Endothelial cell of umbilical vein (primary cell): ENCODE data around the gene PIKFYVE. TPM values are rescaled to one million over a fixed set of nuclear protein-coding genes. Genes with fewer than 3 reads are reported as not detected.

ENCODE experiments used
- BruUV-seq: library from RNA; stranded (reverse); fragments of 400-500 nt; replicated peaks from 2 replicates; lab custom pipeline; 2021; lab: Mats Ljungman, UMichigan
- CTCF ChIA-PET: fragments of 300-600, 350-600 bp; sonication (Branson Sonifier 250); formaldehyde crosslinking; loops from one replicate; lab custom pipeline; 2021; ENCODE audit warnings: antibody characterized with exemption, inconsistent platforms; lab: Charles Lee
- POLR2A ChIA-PET: fragments of 300-600, 350-600 bp; sonication (Branson Sonifier 250); formaldehyde crosslinking; loops from one replicate; lab custom pipeline; 2021; ENCODE audit warnings: antibody characterized with exemption, inconsistent platforms; lab: Charles Lee
- DNase-seq: peaks from one replicate; pipeline ENCODE4 v3.0.0-alpha.2; 2011; ENCODE audit warnings: low read depth, low spot score
- FAIRE-seq: peaks from 2 replicates; lab custom pipeline; 2011; peaks lifted over from hg19 to GRCh38; lab: Jason Lieb, UNC
- H2AFZ ChIP-seq: 2 replicates; pipeline ENCODE4 v1.6.0; 2012; ENCODE audit warnings: low read depth, low read length, control low read depth, inconsistent platforms
- H3K27ac ChIP-seq: 2 replicates; pipeline ENCODE4 v1.5.1; 2011; ENCODE audit warnings: low read depth, mild to moderate bottlenecking, control low read depth, low read length, moderate library complexity; ENCODE audit not compliant: insufficient read depth
- H3K27me3 ChIP-seq, 2 experiments: 2 replicates each; pipeline versions ENCODE4 v1.6.0 to v1.6.1; 2011; ENCODE audit warnings: low read length in 2 of 2, mixed read lengths in 1 of 2; ENCODE audit not compliant: control insufficient read depth in 2 of 2, insufficient read depth in 2 of 2
- H3K36me3 ChIP-seq, 2 experiments: 2 replicates in 1 of 2; 3 replicates in 1 of 2; pipeline ENCODE4 v1.5.1; 2011; ENCODE audit warnings: low read length in 2 of 2, mild to moderate bottlenecking in 1 of 2, moderate library complexity in 1 of 2; ENCODE audit not compliant: control insufficient read depth in 2 of 2, insufficient read depth in 2 of 2; ENCODE audit errors: extremely low read depth in 1 of 2
- H3K4me1 ChIP-seq: 3 replicates; pipeline ENCODE4 v1.5.1; 2011; ENCODE audit warnings: mild to moderate bottlenecking, low read length; ENCODE audit not compliant: control insufficient read depth, insufficient read depth; ENCODE audit errors: extremely low read depth
- H3K4me2 ChIP-seq: 2 replicates; pipeline ENCODE4 v1.6.1; 2011; ENCODE audit warnings: low read length, control low read depth, mixed read lengths; ENCODE audit not compliant: insufficient read depth
- H3K4me3 ChIP-seq, 3 experiments: fragments of 200-600 bp in 1 of 3; sonication (generic), shearing (Covaris generic) in 1 of 3; replicated peaks in 1 of 3; 2 replicates each; pipeline ENCODE4 v1.5.1; 2011 to 2016; ENCODE audit warnings: control low read depth in 3 of 3, low read length in 3 of 3, mild to moderate bottlenecking in 2 of 3, inconsistent platforms in 1 of 3, low read depth in 1 of 3, moderate library complexity in 1 of 3; ENCODE audit not compliant: insufficient read depth in 1 of 3
- H3K79me2 ChIP-seq: 2 replicates; pipeline ENCODE4 v1.6.0; 2012; ENCODE audit warnings: low read length, inconsistent platforms; ENCODE audit not compliant: control insufficient read depth, insufficient read depth
- H3K9ac ChIP-seq: replicated peaks from 2 replicates; pipeline ENCODE3; 2011; ENCODE audit warnings: low read length, control low read depth; ENCODE audit not compliant: insufficient read depth; ENCODE audit errors: extremely low read depth
- H3K9me1 ChIP-seq: replicated peaks from 3 replicates; pipeline ENCODE4 v1.6.0; 2011; ENCODE audit warnings: mild to moderate bottlenecking, low read length; ENCODE audit not compliant: control insufficient read depth, insufficient read depth; ENCODE audit errors: extremely low read depth
- H3K9me3 ChIP-seq: replicated peaks from 2 replicates; pipeline ENCODE4 v1.5.1; 2012; ENCODE audit warnings: low read length, inconsistent platforms; ENCODE audit not compliant: control insufficient read depth, insufficient read depth
- H4K20me1 ChIP-seq: replicated peaks from 2 replicates; pipeline ENCODE3; 2011; ENCODE audit warnings: mild to moderate bottlenecking, low read length; ENCODE audit not compliant: control insufficient read depth, insufficient read depth; ENCODE audit errors: extremely low read depth
- EZH2 ChIP-seq: IDR thresholded peaks from 2 replicates; pipeline ENCODE4 v1.6.1; 2012; ENCODE audit warnings: borderline replicate concordance, low read depth, mild to moderate bottlenecking, moderate library complexity, low read length, inconsistent platforms; ENCODE audit not compliant: severe bottlenecking
- FOS ChIP-seq: IDR thresholded peaks from 2 replicates; pipeline ENCODE4 v1.6.1; 2011; ENCODE audit warnings: mild to moderate bottlenecking, low read length, moderate library complexity, borderline replicate concordance; ENCODE audit not compliant: insufficient read depth
- GATA2 ChIP-seq: IDR thresholded peaks from 2 replicates; pipeline ENCODE4 v1.7.0; 2011; ENCODE audit warnings: low read depth, mild to moderate bottlenecking, moderate library complexity, mixed read lengths, low read length; ENCODE audit not compliant: insufficient read length, insufficient read depth
- JUN ChIP-seq: IDR thresholded peaks from 2 replicates; pipeline ENCODE4 v1.6.1; 2011; ENCODE audit warnings: borderline replicate concordance, low read depth; ENCODE audit not compliant: insufficient read length, insufficient read depth
- MAX ChIP-seq: IDR thresholded peaks from 2 replicates; pipeline ENCODE4 v1.6.1; 2011; ENCODE audit not compliant: insufficient read depth, insufficient read length
- MYC ChIP-seq: IDR thresholded peaks from one replicate; pipeline ENCODE4 v1.6.1; 2011; ENCODE audit warnings: mild to moderate bottlenecking, low read depth, low read length
- POLR2A ChIP-seq: IDR thresholded peaks from 2 replicates; pipeline ENCODE4 v1.6.1; 2012; ENCODE audit warnings: low read depth, mild to moderate bottlenecking, control low read depth, low read length
- POLR2AphosphoS5 ChIP-seq: IDR thresholded peaks from 2 replicates; pipeline ENCODE4 v1.6.1; 2012; ENCODE audit warnings: low read depth, mild to moderate bottlenecking, control low read depth, low read length, moderate library complexity; ENCODE audit not compliant: insufficient read depth
- dilution Hi-C: fragments of 300-500 bp; cut with MboI; formaldehyde crosslinking; loops from one replicate; pipeline ENCODE4 v1.15.0; 2019; ENCODE audit warnings: low sequenced_read_pairs; ENCODE audit not compliant: extremely low pct_ligation_motif_present
- intact Hi-C: fragments of 100-400 bp; cut with micrococcal nuclease; formaldehyde crosslinking; loops from one replicate; pipeline ENCODE4 v1.10.0; 2022
- polyA plus RNA-seq, 4 experiments: library from polyadenylated mRNA; depleted of rRNA in 3 of 4; stranded (reverse) in 3 of 4; unstranded in 1 of 4; fragments of >200 nt; gene quantifications; 2 replicates each; pipeline versions ENCODE4 v1.2.1 to v1.2.3, GENCODE V29; 2011 to 2012; ENCODE audit warnings: missing spikeins in 1 of 4
- total RNA-seq: library from RNA; stranded (reverse); gene quantifications from 2 replicates; pipeline ENCODE4 v1.2.3, GENCODE V29; 2021
- TF ChIP-seq, protein P1 (sequence below), 2 donors: IDR thresholded peaks; 1 replicate in 1 of 2; 2 replicates in 1 of 2; pipeline ENCODE4 v1.5.1; 2011; ENCODE audit warnings: low read length in 2 of 2, mild to moderate bottlenecking in 2 of 2, moderate library complexity in 2 of 2, control low read depth in 1 of 2, inconsistent platforms in 1 of 2, low read depth in 1 of 2; ENCODE audit not compliant: insufficient read depth in 1 of 2; ENCODE audit errors: extremely low read depth in 1 of 2

The PIKFYVE gene
- total and polyA plus RNA-seq, 2 donors (not counting 3 experiments of a cell fraction or from before 2014, with no cell fraction given), result 9.0 to 28.2 TPM

GRCh38 chr2:208300847-208301618 is 35.0 kb downstream of the PIKFYVE start:
- dilution Hi-C loops (no loop called here), intact Hi-C loops (no loop called here)
- BruUV-seq, result no TSS peak
- Histone ChIP-seq H3K27me3 (no peaks in the 10 kb centered on the region), H3K79me2 (no peaks in the 10 kb centered on the region), H3K4me3 (no peak overlapping the region), H4K20me1 (no peaks in the 10 kb centered on the region), H2AFZ (no peak overlapping the region), H3K4me2 (no peak overlapping the region), H3K4me1 (no peaks in the 10 kb centered on the region), H3K9ac (no peak overlapping the region), H3K9me3 (no peaks in the 10 kb centered on the region), H3K9me1 (no peaks in the 10 kb centered on the region), H3K36me3 (peaks cover 11 to 23% of the 10 kb centered on the region in 2 experiments), H3K27ac (no peak overlapping the region)
- DNase-seq, result no peak
- no peak for FAIRE-seq
- ChIA-PET POLR2A (no interaction called here), CTCF (interaction anchor here (1.7 kb wide), 1 partner anchor 17 kb away, joined by 3 read pairs; no protein-coding TSS in a partner anchor)
- no peak for TF ChIP-seq MYC
- no peak for TF ChIP-seq POLR2A
- no peak for TF ChIP-seq GATA2

GRCh38 chr2:208304157-208304556 is 38.1 kb downstream of the PIKFYVE start:
- intact Hi-C loops (no loop called here), dilution Hi-C loops (no loop called here)
- Histone ChIP-seq H3K36me3 (peaks cover 11 to 17% of the 10 kb centered on the region in 2 experiments), H3K4me2 (no peak overlapping the region), H3K27me3 (no peaks in the 10 kb centered on the region), H3K9me1 (no peaks in the 10 kb centered on the region), H3K4me1 (no peaks in the 10 kb centered on the region), H3K79me2 (no peaks in the 10 kb centered on the region), H3K9ac (no peak overlapping the region), H3K27ac (no peak overlapping the region), H4K20me1 (no peaks in the 10 kb centered on the region), H2AFZ (no peak overlapping the region), H3K4me3 (no peak overlapping the region), H3K9me3 (no peaks in the 10 kb centered on the region)
- no TSS peak for BruUV-seq
- FAIRE-seq, result no peak
- no peak for TF ChIP-seq POLR2AphosphoS5
- TF ChIP-seq FOS, result no peak
- TF ChIP-seq GATA2, result no peak
- TF ChIP-seq JUN, result no peak
- no peak for TF ChIP-seq MAX
- TF ChIP-seq POLR2A, result no peak
- TF ChIP-seq EZH2, result no peak
- no peak for TF ChIP-seq MYC
- TF ChIP-seq, protein P1, sequence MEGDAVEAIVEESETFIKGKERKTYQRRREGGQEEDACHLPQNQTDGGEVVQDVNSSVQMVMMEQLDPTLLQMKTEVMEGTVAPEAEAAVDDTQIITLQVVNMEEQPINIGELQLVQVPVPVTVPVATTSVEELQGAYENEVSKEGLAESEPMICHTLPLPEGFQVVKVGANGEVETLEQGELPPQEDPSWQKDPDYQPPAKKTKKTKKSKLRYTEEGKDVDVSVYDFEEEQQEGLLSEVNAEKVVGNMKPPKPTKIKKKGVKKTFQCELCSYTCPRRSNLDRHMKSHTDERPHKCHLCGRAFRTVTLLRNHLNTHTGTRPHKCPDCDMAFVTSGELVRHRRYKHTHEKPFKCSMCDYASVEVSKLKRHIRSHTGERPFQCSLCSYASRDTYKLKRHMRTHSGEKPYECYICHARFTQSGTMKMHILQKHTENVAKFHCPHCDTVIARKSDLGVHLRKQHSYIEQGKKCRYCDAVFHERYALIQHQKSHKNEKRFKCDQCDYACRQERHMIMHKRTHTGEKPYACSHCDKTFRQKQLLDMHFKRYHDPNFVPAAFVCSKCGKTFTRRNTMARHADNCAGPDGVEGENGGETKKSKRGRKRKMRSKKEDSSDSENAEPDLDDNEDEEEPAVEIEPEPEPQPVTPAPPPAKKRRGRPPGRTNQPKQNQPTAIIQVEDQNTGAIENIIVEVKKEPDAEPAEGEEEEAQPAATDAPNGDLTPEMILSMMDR (IDR thresholded peaks at IDR 0.05; ENCODE audit: extremely low read depth in 1 of 2, insufficient read depth in 1 of 2, low read depth in 1 of 2, low read length in 2 of 2), result no peak
- ChIA-PET CTCF (interaction anchor here (1.3 kb wide), 1 partner anchor 62 kb away, joined by 3 read pairs; no protein-coding TSS in a partner anchor), POLR2A (no interaction called here)
- no peak for DNase-seq
